ENCODE measurements around the gene NLRP7. TPM values are rescaled to one million over a fixed set of nuclear protein-coding genes. Genes with fewer than 3 reads are reported as not detected.

Gene NLRP7
- total RNA-seq, 1 donor from 2014 or later: not detected

GRCh38 chr19:54882758-54883157, 64.6 kb downstream of the NLRP7 start:
- Mint-ChIP-seq H3K9me3 (no peaks in the 10 kb centered on the region), H3K27me3 (ENCODE audit: low read depth) (peaks cover 33% of the 10 kb centered on the region), H3K36me3 (no peaks in the 10 kb centered on the region), H3K4me1 (peaks cover 3% of the 10 kb centered on the region), H3K4me3 (no peak overlapping the region), H3K27ac (no peak overlapping the region)
- TF ChIP-seq CTCF (IDR thresholded peaks at IDR 0.05; ENCODE audit: unreplicated experiment): no peak
- no peak for DNase-seq (ENCODE audit: low spot score in 2 of 2, unreplicated experiment in 2 of 2)

GRCh38 chr19:54881884-54882283, 65.4 kb downstream of the NLRP7 start:
- DNase-seq (ENCODE audit: low spot score in 2 of 2, unreplicated experiment in 2 of 2): no peak
- no peaks in the 10 kb centered on the region for H3K36me3 Mint-ChIP-seq
- no peak overlapping the region for H3K4me3 Mint-ChIP-seq
- no peak for TF ChIP-seq CTCF (IDR thresholded peaks at IDR 0.05; ENCODE audit: unreplicated experiment)
- no peak overlapping the region for H3K27ac Mint-ChIP-seq
- peaks cover 39% of the 10 kb centered on the region for H3K27me3 Mint-ChIP-seq (ENCODE audit: low read depth)
- no peaks in the 10 kb centered on the region for H3K9me3 Mint-ChIP-seq
- H3K4me1 Mint-ChIP-seq: peaks cover 3% of the 10 kb centered on the region

- TF ChIP-seq CTCF (IDR thresholded peaks at IDR 0.05; ENCODE audit: unreplicated experiment): no peak
- H3K27me3 Mint-ChIP-seq (ENCODE audit: low read depth): peaks cover 34% of the 10 kb centered on the region
- peaks cover 3% of the 10 kb centered on the region for H3K4me1 Mint-ChIP-seq
- H3K9me3 Mint-ChIP-seq: peaks cover under 1% of the 10 kb centered on the region
- H3K36me3 Mint-ChIP-seq: no peaks in the 10 kb centered on the region
- no peak for DNase-seq (ENCODE audit: low spot score in 2 of 2, unreplicated experiment in 2 of 2)
- no peak overlapping the region for H3K27ac Mint-ChIP-seq
- H3K4me3 Mint-ChIP-seq: no peak overlapping the region
Measured at GRCh38 chr19:54877471-54877870, 69.9 kb downstream of the NLRP7 start.

- Mint-ChIP-seq H3K27ac (no peak overlapping the region), H3K9me3 (peaks cover 8% of the 10 kb centered on the region), H3K27me3 (ENCODE audit: low read depth) (peaks cover 23% of the 10 kb centered on the region), H3K4me1 (no peaks in the 10 kb centered on the region), H3K4me3 (no peak overlapping the region), H3K36me3 (no peaks in the 10 kb centered on the region)
- no peak for DNase-seq (ENCODE audit: low spot score in 2 of 2, unreplicated experiment in 2 of 2)
- no peak for TF ChIP-seq CTCF (IDR thresholded peaks at IDR 0.05; ENCODE audit: unreplicated experiment)
Measured at GRCh38 chr19:54875506-54875905, 71.8 kb downstream of the NLRP7 start.

- Mint-ChIP-seq H3K36me3 (no peaks in the 10 kb centered on the region), H3K4me3 (no peak within 1 kb of the TSS), H3K4me1 (no peaks in the 10 kb centered on the region), H3K27me3 (ENCODE audit: low read depth) (peaks cover 12% of the 10 kb centered on the region), H3K9me3 (peaks cover 8% of the 10 kb centered on the region), H3K27ac (no peak within 1 kb of the TSS)
- no peak for DNase-seq (ENCODE audit: low spot score in 2 of 2, unreplicated experiment in 2 of 2)
- TF ChIP-seq CTCF (IDR thresholded peaks at IDR 0.05; ENCODE audit: unreplicated experiment): no peak
Measured at GRCh38 chr19:54873990-54874389, 73.3 kb downstream of the NLRP7 start, which contains the start of gene FCAR. TSS of gene FCAR (plus strand) at chr19:54874235. CDS start at chr19:54874290, 55 bp downstream.

Other genes with a start within 250 kb of the NLRP7 start
- gene KIR3DL3, start 223.1 kb downstream of the NLRP7 start, total RNA-seq: not detected in 3 replicates
- gene KIR2DL3, start 209.0 kb downstream of the NLRP7 start, total RNA-seq: not detected in 3 replicates
- not detected in 3 replicates for gene KIR2DL1, start 177.7 kb downstream of the NLRP7 start, total RNA-seq
- not detected in 3 replicates for gene KIR2DL4, start 143.9 kb downstream of the NLRP7 start, total RNA-seq
- gene KIR3DL1, start 131.1 kb downstream of the NLRP7 start, total RNA-seq: not detected in 3 replicates
- not detected in 3 replicates for gene KIR2DS4, start 114.9 kb downstream of the NLRP7 start, total RNA-seq
- not detected in 3 replicates for gene KIR3DL2, start 97.1 kb downstream of the NLRP7 start, total RNA-seq
- gene FCAR, start 73.3 kb downstream of the NLRP7 start, total RNA-seq: not detected in 3 replicates
- not detected in 3 replicates for gene NCR1, start 41.4 kb downstream of the NLRP7 start, total RNA-seq
- gene NLRP2, start 18.8 kb upstream of the NLRP7 start, total RNA-seq: 54.1 to 56.8 TPM (median 56.2 TPM) in 3 replicates
- 0.78 to 1.4 TPM (median 1.4 TPM) in 3 replicates for gene GP6, start 90.7 kb upstream of the NLRP7 start, total RNA-seq
- 81.0 to 88.6 TPM (median 85.7 TPM) in 3 replicates for gene RDH13, start 115.6 kb upstream of the NLRP7 start, total RNA-seq
- 375 to 425 TPM (median 396 TPM) in 3 replicates for gene EPS8L1, start 128.3 kb upstream of the NLRP7 start, total RNA-seq
- gene PPP1R12C, start 170.1 kb upstream of the NLRP7 start, total RNA-seq: 100 to 111 TPM (median 109 TPM) in 3 replicates
- 47.5 to 57.5 TPM (median 48.9 TPM) in 3 replicates for gene TNNT1, start 201.7 kb upstream of the NLRP7 start, total RNA-seq
- 6.3 to 9.1 TPM (median 8.9 TPM) in 3 replicates for gene TNNI3, start 210.2 kb upstream of the NLRP7 start, total RNA-seq
- 2.9 to 4.4 TPM (median 3.3 TPM) in 3 replicates for gene DNAAF3, start 219.1 kb upstream of the NLRP7 start, total RNA-seq
- 0.32 to 0.67 TPM (median 0.47 TPM) in 3 replicates for gene SYT5, start 232.8 kb upstream of the NLRP7 start, total RNA-seq

Data from mesothelial cell of epicardium (in vitro differentiated cells).